Right cardiac atrium (tissue), 5 donors: Measurements from ENCODE around the gene PBX2. TPM values are rescaled to one million over a fixed set of nuclear protein-coding genes. Genes with fewer than 3 reads are reported as not detected.
"Not testable (repeated sequence)": the region's sequence is repeated elsewhere in the genome, so short reads cannot be mapped to it uniquely, and the experiment has no call there.

ENCODE experiments used
- ATAC-seq, 2 donors: fragments of 200-7000 bp; cut with Tn5 transposase; one replicate each; pipeline versions ENCODE4 v1.8.0 to v1.9.1; 2020; ENCODE audit warnings: moderate library complexity in 2 of 2, mild to moderate bottlenecking in 1 of 2
- DNase-seq, 3 donors: peaks; one replicate each; pipeline ENCODE4 v3.0.0-alpha.2; 2020
- H3K27ac ChIP-seq: one replicate; pipeline ENCODE4 v1.5.1; 2013; ENCODE audit warnings: mild to moderate bottlenecking, low read length, control low read depth, moderate library complexity
- H3K27me3 ChIP-seq: one replicate; pipeline ENCODE4 v1.6.1; 2013; ENCODE audit not compliant: control insufficient read depth, insufficient read depth
- H3K4me1 ChIP-seq: one replicate; pipeline ENCODE4 v1.6.1; 2013; ENCODE audit warnings: low read length; ENCODE audit not compliant: control insufficient read depth, insufficient read depth
- H3K4me3 ChIP-seq: one replicate; pipeline ENCODE4 v1.5.1; 2013; ENCODE audit warnings: low read length, control low read depth
- H3K9me3 ChIP-seq: one replicate; pipeline ENCODE4 v1.6.1; 2013; ENCODE audit warnings: low read length; ENCODE audit not compliant: control insufficient read depth
- WGBS: extraction: QIAGEN DNeasy Blood & Tissue Kit; methylation state at CpG from one replicate; pipeline ENCODE4 v1.1.7; 2013; 5-methylcytosine and 5-hydroxymethylcytosine counted together
- intact Hi-C, 4 donors: fragments of 100-400 bp; cut with DNase I; formaldehyde crosslinking; loops; one replicate each; pipeline versions ENCODE4 v1.11.0 to v1.14.0; 2022 to 2023
- polyA plus RNA-seq: library from polyadenylated mRNA; stranded (reverse); fragments of 200-250 nt; gene quantifications from one replicate; pipeline ENCODE4 v1.2.3, GENCODE V29; 2013
- total RNA-seq, 4 donors: library from RNA; stranded (reverse); fragmentation: NEBNext Ultra II Directional; extraction: Animal tissue kit (Norgen Biotek cat#: 25700); gene quantifications; one replicate each; pipeline ENCODE4 v1.2.1, GENCODE V29; 2021
- donor health status: healthy with polysubstance abuse.
- donor health status: DM: no; HTN: yes; CAD: no.
- donor health status: DM: no; HTN: no; CAD: no.
- donor health status: DM: no; HTN: yes; CAD: no; lungs with severe emphysema.
- donor health status: DM: yes; HTN: yes; CAD: no.

The PBX2 gene
- total and polyA plus RNA-seq, 5 donors, result 44.1 to 61.0 (median 49.6) TPM

DNA sequence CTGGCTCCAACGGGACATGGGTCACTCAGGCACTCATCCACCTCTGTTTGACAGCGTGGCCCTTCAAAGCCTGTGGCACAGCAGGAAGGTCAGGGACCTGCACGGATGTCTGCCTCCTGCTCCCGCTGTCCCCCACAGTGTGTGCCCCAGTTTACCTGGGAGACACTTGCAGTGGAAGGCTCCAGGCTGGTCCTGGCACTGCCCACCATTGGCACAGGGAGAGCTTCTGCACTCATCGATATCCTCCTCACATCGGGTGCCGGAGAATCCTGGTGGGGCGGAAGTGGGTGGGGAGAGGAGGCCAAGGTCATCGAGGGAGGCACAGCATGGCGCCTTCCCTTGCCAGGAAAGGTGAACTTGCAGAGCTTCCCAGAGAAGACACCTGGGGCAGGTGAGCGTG, 27.0 kb upstream of the PBX2 start:
- no peak for DNase-seq
- WGBS, result 82% methylated on average over 11 of the region's 11 CpGs
- Histone ChIP-seq H3K27ac (no peak overlapping the region), H3K9me3 (no peaks in the 10 kb centered on the region), H3K4me1 (no peaks in the 10 kb centered on the region), H3K27me3 (no peaks in the 10 kb centered on the region), H3K4me3 (no peak overlapping the region)
- ATAC-seq, result no peak
- intact Hi-C loops, result no loop called here

DNA sequence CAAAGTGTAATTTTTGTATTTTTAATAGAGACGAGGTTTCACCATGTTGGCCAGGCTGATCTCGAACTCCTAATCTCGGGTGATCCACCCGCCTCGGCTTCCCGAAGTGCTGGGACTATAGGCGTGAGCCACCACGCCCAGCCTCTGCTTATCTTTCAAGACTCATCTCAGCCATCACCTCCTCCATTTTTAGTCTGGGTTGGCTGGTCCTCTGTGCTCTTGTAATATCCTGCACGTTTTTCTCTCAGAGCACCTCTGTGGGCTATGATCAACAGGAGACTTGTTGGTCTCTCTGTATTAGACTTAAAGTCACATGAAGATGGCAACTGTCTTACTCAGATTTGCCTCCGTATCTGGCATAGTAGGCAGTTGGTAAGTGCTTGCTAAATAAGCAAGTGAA, 26.3 kb upstream of the PBX2 start:
- Histone ChIP-seq H3K4me3 (no peak overlapping the region), H3K4me1 (no peaks in the 10 kb centered on the region), H3K27me3 (no peaks in the 10 kb centered on the region), H3K9me3 (no peaks in the 10 kb centered on the region), H3K27ac (no peak overlapping the region)
- intact Hi-C loops, result no loop called here
- no peak for DNase-seq
- ATAC-seq, result no peak
- WGBS, result 84% methylated on average over 10 of the region's 10 CpGs

DNA sequence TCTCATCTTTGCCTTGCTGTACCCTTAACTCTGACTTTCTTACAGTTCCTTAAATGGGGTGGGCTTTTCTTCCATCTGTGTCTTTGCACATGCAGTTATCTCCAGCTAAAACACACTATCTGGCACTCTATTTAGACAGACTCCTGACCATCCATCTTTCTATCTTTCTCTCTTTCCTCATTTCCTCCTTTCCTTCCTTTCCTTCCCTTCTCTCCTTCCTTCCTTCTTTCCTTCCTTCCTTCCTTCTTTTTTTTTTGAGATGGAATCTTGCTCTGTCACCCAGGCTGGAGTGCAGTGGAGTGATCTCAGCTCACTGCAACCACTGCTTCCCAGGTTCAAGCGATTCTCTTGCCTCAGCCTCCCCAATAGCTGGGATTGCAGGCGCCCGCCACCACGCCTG, 25.6 kb upstream of the PBX2 start:
- Histone ChIP-seq H3K4me1 (no peaks in the 10 kb centered on the region), H3K4me3 (no peak overlapping the region), H3K27ac (no peak overlapping the region), H3K27me3 (no peaks in the 10 kb centered on the region), H3K9me3 (no peaks in the 10 kb centered on the region)
- intact Hi-C loops, result no loop called here
- DNase-seq, result no peak
- 97% methylated on average over 4 of the region's 4 CpGs for WGBS
- no peak for ATAC-seq

DNA sequence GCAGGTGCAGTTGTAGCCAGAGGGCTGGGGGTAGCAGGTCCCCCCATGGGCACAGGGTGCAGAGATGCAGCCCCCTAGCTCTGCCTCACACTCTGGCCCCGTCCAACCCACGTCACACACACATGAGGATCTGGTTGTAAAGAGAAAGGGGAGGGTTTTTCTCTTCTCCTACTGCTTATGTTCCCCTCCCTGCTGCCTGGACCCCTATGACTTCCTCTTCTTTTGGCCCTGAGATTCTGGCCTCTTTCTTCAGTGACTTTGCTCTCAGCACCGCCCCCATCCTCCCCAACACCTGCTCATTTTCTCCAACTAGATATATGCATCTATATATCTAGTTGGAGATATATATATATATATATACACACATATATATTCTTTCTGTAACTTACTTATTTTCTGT, 24.1 kb upstream of the PBX2 start:
- Histone ChIP-seq H3K4me1 (no peaks in the 10 kb centered on the region), H3K4me3 (no peak overlapping the region), H3K27ac (no peak overlapping the region), H3K27me3 (no peaks in the 10 kb centered on the region), H3K9me3 (no peaks in the 10 kb centered on the region)
- intact Hi-C loops, result no loop called here
- ATAC-seq (no peak), DNase-seq (no peak)
- WGBS, result 81% methylated on average over 3 of the region's 3 CpGs

DNA sequence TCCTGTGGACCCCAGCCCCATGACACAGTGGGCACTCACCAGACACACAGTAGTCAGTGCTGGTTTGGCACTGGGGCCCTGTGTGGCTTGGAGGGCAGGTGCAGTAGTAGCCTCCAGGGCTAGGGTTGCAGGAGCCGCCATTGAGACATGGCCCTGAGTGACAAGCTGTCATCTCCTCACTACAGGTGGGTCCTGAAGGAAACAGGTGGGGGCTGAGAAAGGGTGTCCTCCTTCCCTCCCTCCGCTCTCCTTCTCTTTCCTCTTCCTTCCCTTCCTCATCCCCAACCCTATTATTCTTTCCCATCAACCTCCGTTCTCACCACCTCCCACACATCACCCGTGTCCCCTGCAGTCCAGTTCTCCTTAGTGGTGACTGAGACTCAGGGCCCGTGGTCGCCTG, 23.6 kb upstream of the PBX2 start:
- Histone ChIP-seq H3K9me3 (no peaks in the 10 kb centered on the region), H3K27me3 (no peaks in the 10 kb centered on the region), H3K4me1 (no peaks in the 10 kb centered on the region), H3K4me3 (no peak overlapping the region), H3K27ac (no peak overlapping the region)
- WGBS, result 78% methylated on average over 6 of the region's 6 CpGs
- DNase-seq (no peak), ATAC-seq (no peak)
- intact Hi-C loops, result no loop called here

DNA sequence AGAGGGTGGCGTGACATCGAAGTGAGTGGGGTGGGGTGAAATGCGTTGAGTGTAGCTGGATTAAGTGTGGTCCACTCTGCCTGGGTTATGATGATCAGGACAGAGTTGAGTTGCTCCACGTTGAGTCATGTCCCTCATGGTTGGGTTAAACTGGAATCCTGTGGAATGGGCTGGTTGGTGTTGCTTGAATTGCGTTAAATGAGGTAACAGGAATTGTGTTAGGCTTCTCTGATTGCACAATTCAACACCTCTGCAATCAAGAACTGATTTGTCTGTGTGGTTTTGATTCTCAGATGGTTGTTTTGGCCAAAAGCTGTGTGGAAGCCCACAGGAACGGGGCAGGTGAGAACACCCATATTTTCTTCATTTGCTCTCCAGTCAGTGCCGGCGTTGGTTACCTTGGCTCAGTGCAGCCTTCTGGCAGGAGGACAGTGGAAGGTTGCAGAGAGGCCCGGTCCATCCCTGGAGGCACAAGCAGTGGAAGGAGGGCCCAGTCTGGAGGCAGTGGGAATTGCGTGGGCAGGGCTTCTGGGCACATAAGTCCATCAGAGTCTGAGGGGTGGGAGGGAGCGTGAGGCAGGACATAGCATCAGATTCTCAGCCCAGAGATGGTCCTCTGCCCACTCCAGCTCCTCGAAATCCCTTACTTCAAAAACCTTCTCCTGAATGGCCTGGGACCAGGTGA, 22.2 kb upstream of the PBX2 start:
- no peak overlapping the region for H3K4me3 ChIP-seq
- no peaks in the 10 kb centered on the region for H3K9me3 ChIP-seq
- H3K4me1 ChIP-seq, result no peaks in the 10 kb centered on the region
- intact Hi-C loops, result no loop called here
- H3K27me3 ChIP-seq, result no peaks in the 10 kb centered on the region
- 79% methylated on average over 12 of the region's 12 CpGs for WGBS
- ATAC-seq (no peak), DNase-seq (no peak)
- no peak overlapping the region for H3K27ac ChIP-seq

DNA sequence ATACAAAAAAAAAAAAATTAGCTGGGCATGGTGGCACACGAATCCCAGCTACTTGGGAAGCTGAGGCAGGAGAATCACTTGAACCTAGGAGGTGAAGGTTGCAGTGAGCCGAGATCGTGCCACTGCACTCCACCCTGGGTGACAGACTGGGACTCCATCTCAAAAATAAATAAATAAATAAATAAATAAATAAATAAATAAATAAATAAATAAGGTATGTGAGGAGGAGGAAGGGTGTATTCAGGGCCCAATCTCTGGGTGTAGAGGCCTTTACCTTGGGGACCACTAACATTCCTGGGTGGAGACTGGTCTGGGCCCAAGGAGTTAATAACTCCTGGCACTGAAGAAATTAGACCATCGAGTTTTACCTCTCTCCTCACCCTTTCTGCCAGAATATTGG, 21.4 kb upstream of the PBX2 start:
- intact Hi-C loops, H3K4me3 ChIP-seq, H3K27me3 ChIP-seq, H3K4me1 ChIP-seq, H3K9me3 ChIP-seq, ATAC-seq, DNase-seq, H3K27ac ChIP-seq: not testable (repeated sequence)
- WGBS, result 88% methylated on average over 4 of the region's 4 CpGs

DNA sequence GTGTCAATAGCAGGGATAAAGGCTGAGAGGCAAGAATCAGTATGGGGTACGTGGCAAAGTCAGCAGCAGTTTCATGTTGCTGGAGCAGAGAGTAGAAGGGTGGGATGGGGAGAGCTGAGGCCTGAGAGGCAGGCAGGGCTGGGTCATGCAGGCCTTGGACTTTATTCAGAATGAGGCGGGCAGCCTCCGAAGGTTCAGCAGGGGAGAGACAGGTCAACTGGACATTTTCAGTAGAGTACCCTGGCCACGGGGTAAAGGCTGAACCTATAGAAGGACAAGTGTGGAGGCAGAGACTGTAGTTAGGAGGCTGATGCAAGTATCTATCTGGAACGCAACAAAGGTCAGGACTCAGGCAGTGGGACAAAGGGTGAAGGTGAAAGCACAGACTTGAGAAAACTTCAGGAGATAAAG, 20.2 kb upstream of the PBX2 start:
- Histone ChIP-seq H3K9me3 (no peaks in the 10 kb centered on the region), H3K4me1 (no peaks in the 10 kb centered on the region), H3K27me3 (no peaks in the 10 kb centered on the region), H3K27ac (no peak overlapping the region), H3K4me3 (no peak overlapping the region)
- 92% methylated on average over 5 of the region's 5 CpGs for WGBS
- no peak for DNase-seq
- intact Hi-C loops, result no loop called here
- no peak for ATAC-seq

DNA sequence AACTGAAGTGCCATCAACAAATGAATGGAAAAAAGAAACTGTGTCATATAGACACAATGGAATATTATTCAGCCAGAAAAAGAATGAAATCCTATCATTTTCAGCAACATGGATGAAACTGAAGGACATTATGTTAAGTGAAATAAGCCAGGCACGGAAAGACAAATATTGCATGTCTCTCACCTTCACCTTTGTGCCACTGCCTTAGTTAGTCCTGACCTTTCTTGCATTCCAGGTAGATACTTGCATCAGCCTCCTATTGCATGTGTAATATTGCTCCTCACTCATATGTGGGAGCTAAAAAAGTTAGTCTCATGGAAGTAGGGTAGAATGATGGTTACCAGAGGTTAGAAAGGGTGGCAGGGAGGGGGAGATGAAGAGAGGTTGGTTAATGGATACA, 19.0 kb upstream of the PBX2 start:
- intact Hi-C loops, result no loop called here
- DNase-seq (no peak), ATAC-seq (no peak)
- H3K4me1 ChIP-seq, result no peaks in the 10 kb centered on the region
- no peaks in the 10 kb centered on the region for H3K27me3 ChIP-seq
- 89% methylated on average over 1 of the region's 1 CpG for WGBS
- no peaks in the 10 kb centered on the region for H3K9me3 ChIP-seq
- no peak overlapping the region for H3K4me3 ChIP-seq
- no peak overlapping the region for H3K27ac ChIP-seq

DNA sequence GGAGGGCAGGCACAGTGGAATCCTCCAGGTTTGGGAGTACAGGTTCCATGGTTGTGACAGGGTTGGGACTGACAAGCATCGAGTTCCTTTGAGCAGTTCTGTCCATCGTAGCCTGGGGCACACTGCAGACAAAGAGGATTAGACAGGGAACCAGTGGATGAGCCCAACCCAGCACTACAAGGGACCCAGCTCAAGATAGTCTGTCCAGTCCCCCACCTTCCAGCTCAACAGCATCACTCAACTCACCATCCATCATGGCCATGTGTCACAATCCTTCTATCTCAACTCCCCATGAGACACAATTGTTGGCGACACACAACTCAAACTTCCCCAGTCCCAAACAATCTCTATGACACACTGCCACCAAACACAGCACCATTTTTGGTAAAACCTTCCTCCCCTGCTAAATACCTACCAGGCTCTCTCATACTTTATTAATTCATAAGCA, 14.3 kb upstream of the PBX2 start:
- no peak for ATAC-seq
- Histone ChIP-seq H3K4me1 (no peaks in the 10 kb centered on the region), H3K9me3 (no peaks in the 10 kb centered on the region), H3K27me3 (no peaks in the 10 kb centered on the region), H3K4me3 (no peak overlapping the region), H3K27ac (no peak overlapping the region)
- DNase-seq, result no peak
- intact Hi-C loops, result no loop called here
- WGBS, result 77% methylated on average over 3 of the region's 3 CpGs

DNA sequence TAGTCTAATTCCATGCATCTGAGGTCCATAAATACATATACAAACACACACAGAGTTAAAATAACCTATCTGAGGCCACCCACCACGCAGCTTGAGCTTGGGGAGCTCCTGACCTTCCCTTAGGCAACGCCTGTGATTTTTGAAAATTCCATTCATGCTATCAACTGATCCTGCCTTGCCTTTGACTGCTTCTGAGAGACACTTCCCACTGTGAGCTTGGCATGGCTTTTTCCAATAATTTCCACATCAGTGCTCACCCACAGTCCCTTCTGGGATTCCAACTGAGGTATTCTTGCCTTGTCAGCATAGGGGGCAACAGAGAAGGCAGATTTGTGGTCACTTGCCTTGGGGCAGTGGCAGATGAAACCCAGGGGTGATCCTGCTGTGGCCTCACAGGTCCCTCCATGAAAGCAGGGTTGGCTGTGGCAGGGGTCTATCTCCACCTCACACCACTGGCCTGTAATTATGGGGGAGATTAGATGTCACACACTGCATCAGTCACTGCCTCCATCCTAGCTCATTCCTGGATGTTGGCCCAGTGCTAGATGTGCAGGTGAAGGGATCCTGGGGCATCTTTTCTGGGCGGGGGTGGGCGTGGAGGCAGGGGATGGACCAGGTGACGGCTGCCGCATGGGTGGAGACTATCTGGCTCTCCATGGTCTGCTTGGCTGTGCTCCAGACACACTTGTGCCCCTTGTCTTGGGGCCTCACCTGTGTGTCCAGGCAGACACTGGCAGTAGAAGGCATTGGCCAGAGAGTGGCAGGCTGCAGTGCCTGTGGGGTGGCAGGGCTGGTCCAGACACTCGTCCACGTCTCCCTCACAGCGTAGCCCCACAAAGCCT, 13.6 kb upstream of the PBX2 start:
- Histone ChIP-seq H3K27me3 (no peaks in the 10 kb centered on the region), H3K4me1 (no peaks in the 10 kb centered on the region), H3K9me3 (no peaks in the 10 kb centered on the region), H3K27ac (no peak overlapping the region), H3K4me3 (no peak overlapping the region)
- no peak for DNase-seq
- no peak for ATAC-seq
- intact Hi-C loops, result no loop called here
- WGBS, result 80% methylated on average over 9 of the region's 9 CpGs
